Measurements from ENCODE around the gene LARGE1.

DNA sequence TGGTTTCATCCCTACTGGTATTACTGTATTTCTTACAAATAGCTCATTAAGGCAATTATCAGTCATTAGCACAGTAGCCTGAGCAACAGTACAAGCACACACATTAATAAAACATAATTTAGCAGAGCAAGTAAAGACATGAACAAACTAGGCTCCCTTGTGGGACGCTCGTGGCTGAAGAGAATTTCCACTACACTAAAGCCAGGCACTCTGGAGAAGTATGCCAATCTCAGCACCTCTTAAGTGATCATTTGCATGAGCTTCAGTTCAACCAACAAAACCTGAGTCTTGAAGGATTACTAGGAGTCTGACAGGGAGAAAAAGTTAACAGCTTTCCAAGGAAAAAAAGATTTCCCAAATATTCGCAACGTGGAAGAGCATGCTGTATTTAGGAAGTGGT, 109.1 kb downstream of the LARGE1 start:
- TF ChIP-seq CTCF (conservative IDR thresholded peaks at IDR 0.05; ENCODE audit: low read depth, low read length) (no peak), EZH2 (IDR thresholded peaks at IDR 0.05; ENCODE audit: low read length, unreplicated experiment) (no peak), EZH2phosphoT487 (IDR thresholded peaks at IDR 0.05; ENCODE audit: borderline replicate concordance, low read length) (no peak)
